Gastroesophageal sphincter (tissue), 3 donors: Measurements from ENCODE around the gene FOXN1.

Source experiments
- CTCF ChIP-seq, 4 experiments: fragments of 200-600 bp in 2 of 4; fragments of 450-650 bp in 2 of 4; sonication (generic) in 1 of 4; IDR thresholded peaks; one replicate each; pipeline ENCODE4 v1.5.1; 2017 to 2019; ENCODE audit warnings: antibody characterized with exemption in 4 of 4, mild to moderate bottlenecking in 2 of 4, moderate library complexity in 2 of 4
- POLR2A ChIP-seq, 2 donors: fragments of 450-650 bp; IDR thresholded peaks; one replicate each; pipeline ENCODE4 v1.6.1; 2017; ENCODE audit warnings: antibody characterized with exemption in 2 of 2, mild to moderate bottlenecking in 2 of 2, moderate library complexity in 1 of 2
- POLR2AphosphoS5 ChIP-seq: sonication (generic); formaldehyde crosslinking; IDR thresholded peaks from one replicate; pipeline ENCODE4 v1.6.1; 2017; ENCODE audit warnings: antibody characterized with exemption

- no peak for TF ChIP-seq POLR2A (IDR thresholded peaks at IDR 0.05)
- no peak for TF ChIP-seq POLR2AphosphoS5
- no peak for TF ChIP-seq CTCF (IDR thresholded peaks at IDR 0.05)
Measured at GRCh38 chr17:28545787-28546415, 39.8 kb downstream of the FOXN1 start.
